GM18499 (cell line): ENCODE data around the gene AP4E1.
"Not testable (repeated sequence)": the region's sequence is repeated elsewhere in the genome, so short reads cannot be mapped to it uniquely, and the experiment has no call there.

Source experiments
- ATAC-seq: cut with Tn5 transposase; IDR thresholded peaks from one replicate; pipeline ENCODE4 v1.9.1; 2021; ENCODE audit warnings: moderate number of reproducible peaks; ENCODE audit not compliant: insufficient read depth, unreplicated experiment

Gene AP4E1

GRCh38 chr15:50886611-50887345 is 21.7 kb upstream of the AP4E1 start:
- ATAC-seq = no peak

GRCh38 chr15:50888054-50888453 is 20.4 kb upstream of the AP4E1 start:
- no peak for ATAC-seq

- ATAC-seq = no peak
These were observed 18.9 kb upstream of the AP4E1 start for GRCh38 chr15:50889589-50889988.

GRCh38 chr15:50890751-50891150 is 17.7 kb upstream of the AP4E1 start:
- ATAC-seq = no peak

- ATAC-seq = no peak
These were observed 17.3 kb upstream of the AP4E1 start for GRCh38 chr15:50891159-50891558.

- ATAC-seq = no peak
These were observed 14.5 kb upstream of the AP4E1 start for GRCh38 chr15:50893976-50894375.

- ATAC-seq = not testable (repeated sequence)
These were observed 7.1 kb upstream of the AP4E1 start for GRCh38 chr15:50901390-50901789.

- ATAC-seq = no peak
These were observed 4.3 kb upstream of the AP4E1 start for GRCh38 chr15:50904211-50904610.

- ATAC-seq = no peak
These were observed 3.4 kb upstream of the AP4E1 start for GRCh38 chr15:50905055-50905454.

GRCh38 chr15:50906954-50907600 is 1.4 kb upstream of the AP4E1 start:
- ATAC-seq = peak; percentile 58

GRCh38 chr15:50907601-50908208 is 778 bp upstream of the AP4E1 start:
- no peak for ATAC-seq

- no peak for ATAC-seq
These were observed 481 bp downstream of the AP4E1 start for GRCh38 chr15:50909010-50909317.

GRCh38 chr15:50910426-50910795 is 1.9 kb downstream of the AP4E1 start:
- not testable (repeated sequence) for ATAC-seq

GRCh38 chr15:50911001-50911400 is 2.5 kb downstream of the AP4E1 start:
- ATAC-seq = no peak

GRCh38 chr15:50911621-50912020 is 3.1 kb downstream of the AP4E1 start:
- no peak for ATAC-seq

GRCh38 chr15:50916400-50916799 is 7.9 kb downstream of the AP4E1 start:
- no peak for ATAC-seq

GRCh38 chr15:50919359-50919758 is 10.9 kb downstream of the AP4E1 start:
- not testable (repeated sequence) for ATAC-seq

- no peak for ATAC-seq
These were observed 16.8 kb downstream of the AP4E1 start for GRCh38 chr15:50925281-50925680.

GRCh38 chr15:50929062-50929461 is 20.6 kb downstream of the AP4E1 start:
- ATAC-seq = no peak

GRCh38 chr15:50930792-50931191 is 22.3 kb downstream of the AP4E1 start:
- ATAC-seq = no peak

- ATAC-seq = no peak
These were observed 24.9 kb downstream of the AP4E1 start for GRCh38 chr15:50933341-50933740.

- no peak for ATAC-seq
These were observed 30.0 kb downstream of the AP4E1 start for GRCh38 chr15:50938525-50938924.
